B cell (primary cell): Measurements from ENCODE around the gene GABRR2. TPM values are rescaled to one million over a fixed set of nuclear protein-coding genes. Genes with fewer than 3 reads are reported as not detected.
"Not testable (repeated sequence)": the region's sequence is repeated elsewhere in the genome, so short reads cannot be mapped to it uniquely, and the experiment has no call there.

Source experiments
- ATAC-seq: fragments of 200-7000 bp; cut with Tn5 transposase; one replicate; pipeline ENCODE4 v1.10.0; 2021; ENCODE audit warnings: low read depth, mild to moderate bottlenecking, moderate number of reproducible peaks, moderate library complexity
- CTCF ChIA-PET: fragments of 350-600 bp; sonication (Branson Sonifier 250); formaldehyde crosslinking; loops from one replicate; lab custom pipeline; 2021; ENCODE audit warnings: antibody characterized with exemption, inconsistent platforms; lab: Charles Lee
- POLR2A ChIA-PET: fragments of 350-600 bp; sonication (Branson Sonifier 250); formaldehyde crosslinking; loops from one replicate; lab custom pipeline; 2021; ENCODE audit warnings: antibody characterized with exemption; lab: Charles Lee
- DNase-seq: peaks from one replicate; pipeline ENCODE4 v3.0.0; 2013
- H2AFZ ChIP-seq: 2 replicates; pipeline ENCODE4 v1.6.1; 2012; ENCODE audit warnings: mild to moderate bottlenecking, low read depth, low read length; ENCODE audit not compliant: insufficient read depth, poor library complexity, severe bottlenecking
- H3K27ac ChIP-seq, 2 donors: 1 replicate in 1 of 2; 2 replicates in 1 of 2; pipeline ENCODE4 v1.5.1; 2012 to 2013; ENCODE audit warnings: low read length in 2 of 2, mild to moderate bottlenecking in 2 of 2, moderate library complexity in 1 of 2
- H3K27me3 ChIP-seq, 4 experiments: fragments of 200-600 bp in 1 of 4; sonication (generic) in 1 of 4; replicated peaks in 1 of 4; 1 replicate in 2 of 4; 2 replicates in 2 of 4; pipeline versions ENCODE4 v1.6.1 to v1.7.0; 2013 to 2016; ENCODE audit warnings: low read length in 3 of 4, mild to moderate bottlenecking in 2 of 4, mixed read lengths in 1 of 4, moderate library complexity in 1 of 4; ENCODE audit not compliant: insufficient read depth in 4 of 4, control insufficient read depth in 3 of 4; ENCODE audit errors: control extremely low read depth in 1 of 4
- H3K36me3 ChIP-seq, 2 experiments: replicated peaks in 1 of 2; 1 replicate in 1 of 2; 2 replicates in 1 of 2; pipeline versions ENCODE4 v1.6.1 to v1.7.1; 2013; ENCODE audit warnings: low read length in 1 of 2; ENCODE audit not compliant: insufficient read depth in 2 of 2, control insufficient read depth in 1 of 2; ENCODE audit errors: control extremely low read depth in 1 of 2, extremely low read depth in 1 of 2
- H3K4me1 ChIP-seq, 2 donors: fragments of 200-600 bp in 1 of 2; sonication (generic) in 1 of 2; 1 replicate in 1 of 2; 2 replicates in 1 of 2; pipeline versions ENCODE4 v1.5.1 to v1.6.1; 2013 to 2017; ENCODE audit warnings: low read length in 2 of 2; ENCODE audit not compliant: control insufficient read depth in 2 of 2, insufficient read depth in 2 of 2
- H3K4me2 ChIP-seq: replicated peaks from 2 replicates; pipeline ENCODE3; 2012; ENCODE audit warnings: mild to moderate bottlenecking, low read depth, low read length; ENCODE audit not compliant: poor library complexity, severe bottlenecking
- H3K4me3 ChIP-seq, 5 experiments: fragments of 200-600 bp in 1 of 5; sonication (generic) in 1 of 5; 1 replicate in 3 of 5; 2 replicates in 2 of 5; pipeline versions ENCODE4 v1.5.1 to v1.7.0; 2011 to 2016; ENCODE audit warnings: low read length in 4 of 5, mild to moderate bottlenecking in 4 of 5, low read depth in 2 of 5, control low read depth in 1 of 5, moderate library complexity in 1 of 5; ENCODE audit not compliant: insufficient read depth in 1 of 5; ENCODE audit errors: control extremely low read depth in 1 of 5, extremely low read depth in 1 of 5
- H3K79me2 ChIP-seq: fragments of 200-600 bp; sonication (generic); one replicate; pipeline ENCODE4 v1.6.0; 2016; ENCODE audit warnings: low read length; ENCODE audit not compliant: control insufficient read depth, insufficient read depth
- H3K9ac ChIP-seq: fragments of 200-600 bp; sonication (generic); 2 replicates; pipeline ENCODE4 v1.6.1; 2017; ENCODE audit warnings: mild to moderate bottlenecking, low read length, moderate library complexity
- H3K9me3 ChIP-seq, 3 donors: one replicate each; pipeline versions ENCODE4 v1.6.1 to v1.7.1; 2013; ENCODE audit warnings: low read length in 2 of 3; ENCODE audit not compliant: control insufficient read depth in 2 of 3, insufficient read depth in 1 of 3; ENCODE audit errors: control extremely low read depth in 1 of 3
- H4K20me1 ChIP-seq: 2 replicates; pipeline ENCODE4 v1.6.0; 2012; ENCODE audit warnings: mild to moderate bottlenecking, low read length; ENCODE audit not compliant: insufficient read depth, control insufficient read depth, poor library complexity, severe bottlenecking
- H3K27ac Mint-ChIP-seq: one replicate; pipeline ENCODE4 v1.8.0; 2021; ENCODE audit warnings: mixed read lengths
- H3K27me3 Mint-ChIP-seq: one replicate; pipeline ENCODE4 v1.8.0; 2021; ENCODE audit warnings: mixed read lengths
- H3K4me1 Mint-ChIP-seq: one replicate; pipeline ENCODE4 v1.8.0; 2021; ENCODE audit warnings: mixed read lengths
- H3K4me3 Mint-ChIP-seq: one replicate; pipeline ENCODE4 v1.8.0; 2021; ENCODE audit warnings: mixed read lengths
- H3K9me3 Mint-ChIP-seq: one replicate; pipeline ENCODE4 v1.8.0; 2022; ENCODE audit warnings: mixed read lengths; ENCODE audit not compliant: insufficient read depth
- CTCF ChIP-seq: fragments of 200-600 bp; IDR thresholded peaks from one replicate; pipeline ENCODE4 v1.8.0; 2022; ENCODE audit warnings: antibody characterized with exemption, mild to moderate bottlenecking
- EZH2 ChIP-seq: IDR thresholded peaks from 2 replicates; pipeline ENCODE4 v1.6.1; 2012; ENCODE audit warnings: borderline replicate concordance, low read depth, mild to moderate bottlenecking, moderate library complexity, low read length; ENCODE audit not compliant: insufficient read depth, poor library complexity, severe bottlenecking
- WGBS: methylation state at CpG from one replicate; pipeline ENCODE4 v1.1.5; 2013; ENCODE audit warnings: missing lambda C conversion rate; ENCODE audit not compliant: insufficient coverage; 5-methylcytosine and 5-hydroxymethylcytosine counted together
- intact Hi-C: fragments of 100-400 bp; cut with micrococcal nuclease; formaldehyde crosslinking; loops from one replicate; pipeline ENCODE4 v1.10.0; 2022
- polyA plus RNA-seq: library from polyadenylated mRNA; depleted of rRNA; stranded (reverse); fragments of >200 nt; gene quantifications from 2 replicates; pipeline ENCODE4 v1.2.3, GENCODE V29; 2012
- total RNA-seq, 2 donors: library from RNA; stranded (reverse); fragments of 120-200 nt in 1 of 2; gene quantifications; 1 replicate in 1 of 2; 2 replicates in 1 of 2; pipeline versions ENCODE4 v1.2.3 to v1.2.4, GENCODE V29; 2013 to 2022

Gene GABRR2
- total and polyA plus RNA-seq, 2 donors (not counting 1 experiment from before 2014, with no cell fraction given): 0.59 to 4.7 TPM

DNA sequence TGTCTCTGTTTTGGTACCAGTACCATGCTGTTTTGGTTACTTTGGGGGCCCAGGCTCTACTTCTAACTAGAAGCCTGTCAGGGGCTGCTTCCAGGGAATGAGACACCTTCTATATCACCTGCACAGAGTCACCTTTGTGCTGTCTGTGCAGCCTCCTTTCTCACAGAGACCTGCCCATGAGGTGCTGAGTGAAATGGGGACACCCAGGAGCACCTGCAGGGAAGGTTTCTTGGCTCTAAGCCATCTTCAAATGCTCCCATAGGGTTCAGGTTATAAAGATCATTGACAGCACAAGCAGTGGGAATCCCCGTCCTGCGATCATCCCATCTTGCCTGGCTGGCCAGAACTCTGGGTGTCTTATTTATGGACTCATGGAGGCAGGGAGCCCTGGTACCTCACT, 19.1 kb downstream of the GABRR2 start:
- H3K27me3 Mint-ChIP-seq: no peaks in the 10 kb centered on the region
- Histone ChIP-seq H3K4me2 (no peak overlapping the region), H3K4me1 (peaks cover 7 to 12% of the 10 kb centered on the region in 2 donors), H3K4me3 (no peak overlapping the region), H3K9ac (no peak overlapping the region), H3K9me3 (no peaks in the 10 kb centered on the region), H3K79me2 (no peaks in the 10 kb centered on the region), H2AFZ (no peak overlapping the region), H3K36me3 (no peaks in the 10 kb centered on the region), H4K20me1 (no peaks in the 10 kb centered on the region), H3K27me3 (no peaks in the 10 kb centered on the region), H3K27ac (no peak overlapping the region)
- no peak for DNase-seq
- no peaks in the 10 kb centered on the region for H3K9me3 Mint-ChIP-seq
- H3K4me3 Mint-ChIP-seq: no peak overlapping the region
- POLR2A ChIA-PET: no interaction called here
- intact Hi-C loops: no loop called here
- TF ChIP-seq CTCF: no peak
- TF ChIP-seq EZH2: no peak
- no peak for ATAC-seq
- peaks cover 17% of the 10 kb centered on the region for H3K4me1 Mint-ChIP-seq
- H3K27ac Mint-ChIP-seq: no peak overlapping the region
- CTCF ChIA-PET: no interaction called here
- 100% methylated on average over 2 of the region's 2 CpGs for WGBS

DNA sequence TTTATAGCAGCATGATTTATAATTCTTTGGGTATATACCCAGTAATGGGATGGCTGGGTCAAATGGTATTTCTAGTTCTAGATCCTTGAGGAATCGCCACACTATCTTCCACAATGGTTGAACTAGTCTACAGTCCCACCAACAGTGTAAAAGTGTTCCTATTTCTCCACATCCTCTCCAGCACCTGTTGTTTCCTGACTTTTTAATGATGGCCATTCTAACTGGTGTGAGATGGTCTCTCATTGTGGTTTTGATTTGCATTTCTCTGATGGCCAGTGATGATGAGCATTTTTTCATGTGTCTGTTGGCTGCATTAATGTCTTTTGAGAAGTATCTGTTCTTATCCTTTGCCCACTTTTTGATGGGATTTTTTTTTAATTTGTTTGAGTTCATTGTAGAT, 20.0 kb downstream of the GABRR2 start:
- no CpG with 5 or more reads among the region's 1 CpG for WGBS
- H3K4me2 ChIP-seq, H3K9ac ChIP-seq, H3K27ac ChIP-seq, ATAC-seq, H3K9me3 Mint-ChIP-seq, H3K4me3 Mint-ChIP-seq, DNase-seq, intact Hi-C loops, H3K4me3 ChIP-seq, H3K9me3 ChIP-seq, CTCF ChIA-PET, H3K27me3 ChIP-seq, H4K20me1 ChIP-seq, H3K36me3 ChIP-seq, H3K79me2 ChIP-seq, POLR2A ChIA-PET, H2AFZ ChIP-seq, H3K27me3 Mint-ChIP-seq, H3K27ac Mint-ChIP-seq: not testable (repeated sequence)
- H3K4me1 Mint-ChIP-seq: peaks cover 17% of the 10 kb centered on the region
- peaks cover 7 to 12% of the 10 kb centered on the region in 2 donors for H3K4me1 ChIP-seq
